Liver (tissue), 9 donors: ENCODE data around the gene LRP4. TPM values are rescaled to one million over a fixed set of nuclear protein-coding genes. Genes with fewer than 3 reads are reported as not detected.

ENCODE experiments used
- DNase-seq: peaks from one replicate; pipeline ENCODE4 v3.0.0-alpha.2; 2017; ENCODE audit warnings: low spot score
- H3K27ac ChIP-seq, 2 donors: one replicate each; pipeline ENCODE4 v1.7.0; 2013; ENCODE audit warnings: inconsistent platforms in 2 of 2, low read length in 2 of 2, control low read depth in 1 of 2, low read depth in 1 of 2, mild to moderate bottlenecking in 1 of 2
- H3K27me3 ChIP-seq, 4 donors: one replicate each; pipeline versions ENCODE4 v1.6.1 to v1.7.0; 2013; ENCODE audit warnings: low read length in 3 of 4, inconsistent platforms in 1 of 4, mild to moderate bottlenecking in 1 of 4, moderate library complexity in 1 of 4; ENCODE audit not compliant: control insufficient read depth in 4 of 4, insufficient read depth in 4 of 4
- H3K36me3 ChIP-seq, 4 donors: one replicate each; pipeline versions ENCODE4 v1.6.1 to v1.7.0; 2013; ENCODE audit warnings: low read length in 3 of 4, mild to moderate bottlenecking in 3 of 4, low read depth in 1 of 4, moderate library complexity in 1 of 4; ENCODE audit not compliant: control insufficient read depth in 4 of 4, insufficient read depth in 3 of 4
- H3K4me1 ChIP-seq, 4 donors: one replicate each; pipeline versions ENCODE4 v1.6.1 to v1.7.0; 2013; ENCODE audit warnings: low read length in 3 of 4, mild to moderate bottlenecking in 3 of 4, moderate library complexity in 1 of 4; ENCODE audit not compliant: control insufficient read depth in 4 of 4, insufficient read depth in 4 of 4
- H3K4me3 ChIP-seq, 3 donors: one replicate each; pipeline versions ENCODE4 v1.6.1 to v1.7.0; 2013; ENCODE audit warnings: low read length in 3 of 3, control low read depth in 1 of 3, low read depth in 1 of 3, mild to moderate bottlenecking in 1 of 3
- H3K9ac ChIP-seq, 2 donors: one replicate each; pipeline ENCODE4 v1.7.0; 2013; ENCODE audit warnings: low read length in 2 of 2, mild to moderate bottlenecking in 2 of 2, moderate library complexity in 2 of 2, control low read depth in 1 of 2, low read depth in 1 of 2
- H3K9me3 ChIP-seq, 4 donors: one replicate each; pipeline versions ENCODE4 v1.6.1 to v1.7.0; 2013; ENCODE audit warnings: low read length in 3 of 4; ENCODE audit not compliant: control insufficient read depth in 4 of 4
- ATF3 ChIP-seq: IDR thresholded peaks from 2 replicates; pipeline ENCODE4 v1.6.1; 2016; ENCODE audit warnings: antibody characterized with exemption
- CTCF ChIP-seq: fragments of 150-350 bp; IDR thresholded peaks from 2 replicates; pipeline ENCODE4 v1.5.1; 2017; ENCODE audit warnings: improper control_type of control experiment, low read depth, low read length; ENCODE audit not compliant: missing input control
- EGR1 ChIP-seq, 2 donors: IDR thresholded peaks; 2 replicates each; pipeline ENCODE4 v1.6.1; 2016 to 2018; ENCODE audit warnings: antibody characterized with exemption in 2 of 2, low read depth in 2 of 2
- FOXA1 ChIP-seq: IDR thresholded peaks from 2 replicates; pipeline ENCODE4 v1.6.1; 2016; ENCODE audit warnings: antibody characterized with exemption
- HNF4A ChIP-seq, 2 donors: conservative IDR thresholded peaks; 2 replicates each; pipeline ENCODE4 v1.6.1; 2016; ENCODE audit warnings: antibody characterized with exemption in 2 of 2, mild to moderate bottlenecking in 2 of 2
- JUND ChIP-seq, 2 donors: IDR thresholded peaks; 2 replicates each; pipeline ENCODE4 v1.6.1; 2016; ENCODE audit warnings: antibody characterized with exemption in 2 of 2
- MAX ChIP-seq: IDR thresholded peaks from 2 replicates; pipeline ENCODE4 v1.6.1; 2016; ENCODE audit warnings: antibody characterized with exemption
- NR2F2 ChIP-seq: IDR thresholded peaks from 2 replicates; pipeline ENCODE4 v1.6.1; 2016; ENCODE audit warnings: antibody characterized with exemption
- RAD21 ChIP-seq, 2 donors: IDR thresholded peaks; 2 replicates each; pipeline ENCODE4 v1.6.1; 2016; ENCODE audit warnings: antibody characterized with exemption in 2 of 2, mild to moderate bottlenecking in 2 of 2
- REST ChIP-seq: IDR thresholded peaks from 2 replicates; pipeline ENCODE4 v1.6.1; 2016; ENCODE audit warnings: antibody characterized with exemption, mild to moderate bottlenecking
- RXRA ChIP-seq, 2 donors: IDR thresholded peaks; 2 replicates each; pipeline ENCODE4 v1.6.1; 2017 to 2018; ENCODE audit warnings: antibody characterized with exemption in 2 of 2, mild to moderate bottlenecking in 1 of 2
- SP1 ChIP-seq: IDR thresholded peaks from 2 replicates; pipeline ENCODE4 v1.6.1; 2018; ENCODE audit warnings: antibody characterized with exemption, mild to moderate bottlenecking
- YY1 ChIP-seq: IDR thresholded peaks from 2 replicates; pipeline ENCODE4 v1.6.1; 2016; ENCODE audit warnings: antibody characterized with exemption, mild to moderate bottlenecking
- WGBS: extraction: QIAGEN DNeasy Blood & Tissue Kit; methylation state at CpG from one replicate; pipeline ENCODE4 v1.1.7; 2013; 5-methylcytosine and 5-hydroxymethylcytosine counted together
- polyA plus RNA-seq, 2 donors: library from polyadenylated mRNA; stranded (reverse) in 1 of 2; unstranded in 1 of 2; fragments of 200-250 nt in 1 of 2; fragments of >200 nt in 1 of 2; fragmentation: Nextera tagmentation in 1 of 2; extraction: Ambion mirVana in 1 of 2; gene quantifications; one replicate each; pipeline versions ENCODE4 v1.2.1 to v1.2.3, GENCODE V29; 2013 to 2015
- total RNA-seq, 2 donors: library from RNA; depleted of rRNA; stranded (reverse); fragments of >200 nt; gene quantifications; one replicate each; pipeline ENCODE4 v1.2.3, GENCODE V29; 2014
- donor health status: healthy.
- donor health status: healthy.
- donor health status: healthy.
- donor health status: healthy.
- donor health status: healthy.

The LRP4 gene
- total and polyA plus RNA-seq, 4 donors = 0.50 to 3.1 (median 0.90) TPM

DNA sequence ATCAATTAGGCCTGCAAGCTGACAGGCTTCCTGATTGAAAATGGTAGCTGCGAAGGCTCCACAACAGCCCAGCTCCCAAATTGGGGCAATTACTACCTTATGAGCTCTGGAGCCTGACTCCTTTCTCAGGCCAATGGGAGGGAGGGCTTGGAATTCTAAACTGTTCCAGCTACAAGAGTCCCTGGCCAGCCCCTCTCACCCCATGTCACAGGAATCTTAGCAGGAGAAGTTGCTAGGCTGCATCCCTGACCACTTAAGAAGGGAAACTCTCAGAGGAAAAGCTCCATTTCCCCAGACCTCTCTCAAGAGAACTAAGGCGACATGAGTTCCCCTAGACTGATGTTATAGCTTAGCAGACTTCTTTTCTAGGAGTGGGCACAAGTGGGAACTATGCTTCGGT is 4.9 kb downstream of the LRP4 start:
- Histone ChIP-seq H3K4me3 (no peak overlapping the region), H3K9me3 (no peaks in the 10 kb centered on the region), H3K27me3 (no peaks in the 10 kb centered on the region), H3K36me3 (no peaks in the 10 kb centered on the region), H3K4me1 (peaks cover 8 to 17% (median 15%) of the 10 kb centered on the region in 4 donors), H3K27ac (no peak overlapping the region), H3K9ac (no peak overlapping the region)
- TF ChIP-seq CTCF = no peak
- TF ChIP-seq SP1 = no peak
- no peak for TF ChIP-seq HNF4A (conservative IDR thresholded peaks at IDR 0.05)
- TF ChIP-seq MAX = no peak
- TF ChIP-seq EGR1 (IDR thresholded peaks at IDR 0.05; ENCODE audit: low read depth in 2 of 2) = no peak
- TF ChIP-seq FOXA1 = no peak
- no peak for TF ChIP-seq YY1
- TF ChIP-seq RXRA (IDR thresholded peaks at IDR 0.05) = no peak
- TF ChIP-seq ATF3 = no peak
- no peak for TF ChIP-seq JUND (IDR thresholded peaks at IDR 0.05)
- no peak for TF ChIP-seq NR2F2
- DNase-seq = no peak
- 88% methylated on average over 3 of the region's 3 CpGs for WGBS

GRCh38 chr11:46912526-46913150 is 5.7 kb downstream of the LRP4 start:
- Histone ChIP-seq H3K36me3 (no peaks in the 10 kb centered on the region), H3K9me3 (no peaks in the 10 kb centered on the region), H3K27me3 (no peaks in the 10 kb centered on the region), H3K9ac (no peak overlapping the region), H3K4me3 (no peak overlapping the region), H3K27ac (no peak overlapping the region), H3K4me1 (peaks cover 6 to 12% (median 9%) of the 10 kb centered on the region in 4 donors)
- DNase-seq = no peak
- TF ChIP-seq EGR1 (IDR thresholded peaks at IDR 0.05; ENCODE audit: low read depth in 2 of 2) (no peak), REST (no peak), CTCF (no peak), JUND (IDR thresholded peaks at IDR 0.05) (no peak), SP1 (no peak), RAD21 (IDR thresholded peaks at IDR 0.05) (no peak)
- WGBS = 54% methylated on average over 13 of the region's 13 CpGs
